PC-9 (cell line): ENCODE measurements around the gene DCP1B. TPM values are rescaled to one million over a fixed set of nuclear protein-coding genes. Genes with fewer than 3 reads are reported as not detected.

Experiments used
- BruUV-seq: library from RNA; stranded (reverse); fragments of 400-500 nt; replicated peaks from 2 replicates; lab custom pipeline; 2021; lab: Mats Ljungman, UMichigan
- CTCF ChIA-PET: fragments of 300-600 bp; sonication (Branson Sonifier 250); formaldehyde crosslinking; loops from one replicate; lab custom pipeline; 2022; ENCODE audit warnings: antibody characterized with exemption; lab: Charles Lee
- POLR2A ChIA-PET: fragments of 300-600 bp; sonication (Branson Sonifier 250); formaldehyde crosslinking; loops from one replicate; lab custom pipeline; 2022; ENCODE audit warnings: antibody characterized with exemption; ENCODE audit not compliant: unreplicated experiment; lab: Charles Lee
- DNase-seq, 2 experiments: peaks; one replicate each; pipeline versions ENCODE4 v3.0.0 to v3.0.0-alpha.2; 2015 to 2022; ENCODE audit warnings: mixed read lengths in 1 of 2
- H2AFZ ChIP-seq: fragments of 200-600 bp; sonication (generic); 2 replicates; pipeline ENCODE4 v1.8.1; 2017; ENCODE audit warnings: antibody characterized with exemption
- H3F3A ChIP-seq: fragments of 200-600 bp; sonication (generic); 2 replicates; pipeline ENCODE4 v1.8.1; 2017; ENCODE audit warnings: antibody characterized with exemption, mild to moderate bottlenecking, low read depth; ENCODE audit not compliant: insufficient read depth
- H3K27ac ChIP-seq: fragments of 200-600 bp; sonication (generic); 2 replicates; pipeline ENCODE4 v1.6.1; 2016; ENCODE audit warnings: mixed run types
- H3K27me3 ChIP-seq: fragments of 200-600 bp; sonication (generic); 2 replicates; pipeline ENCODE4 v1.6.1; 2016; ENCODE audit warnings: low read depth, mixed run types; ENCODE audit not compliant: insufficient read depth
- H3K36me3 ChIP-seq: fragments of 200-600 bp; sonication (generic); 2 replicates; pipeline ENCODE4 v1.6.1; 2016; ENCODE audit warnings: low read depth, mixed run types
- H3K4me1 ChIP-seq: fragments of 200-600 bp; sonication (generic); replicated peaks from 2 replicates; pipeline ENCODE4 v1.6.1; 2016; ENCODE audit warnings: mixed run types; ENCODE audit not compliant: insufficient read depth
- H3K4me2 ChIP-seq: fragments of 200-600 bp; sonication (generic); 2 replicates; pipeline ENCODE4 v1.6.1; 2017; ENCODE audit warnings: mixed run types
- H3K4me3 ChIP-seq: fragments of 200-600 bp; sonication (generic); 2 replicates; pipeline ENCODE4 v1.6.1; 2016; ENCODE audit warnings: mixed run types
- H3K79me2 ChIP-seq: fragments of 200-600 bp; sonication (generic); 2 replicates; pipeline ENCODE4 v1.6.1; 2017; ENCODE audit warnings: low read depth, mixed run types
- H3K9me2 ChIP-seq: fragments of 200-600 bp; sonication (generic); 2 replicates; pipeline ENCODE4 v1.8.1; 2017; ENCODE audit warnings: mild to moderate bottlenecking; ENCODE audit not compliant: insufficient read depth
- H3K9me3 ChIP-seq: fragments of 200-600 bp; sonication (generic); 2 replicates; pipeline ENCODE4 v1.8.1; 2016; ENCODE audit warnings: low read depth; ENCODE audit not compliant: insufficient read depth
- H4K20me1 ChIP-seq: fragments of 200-600 bp; sonication (generic); 2 replicates; pipeline ENCODE4 v1.8.1; 2017; ENCODE audit not compliant: insufficient read depth
- EZH2 ChIP-seq: fragments of 200-600 bp; sonication (generic); IDR thresholded peaks from 2 replicates; pipeline ENCODE4 v1.8.0; 2017; ENCODE audit warnings: antibody characterized with exemption, low read depth
- intact Hi-C: fragments of 100-400 bp; cut with micrococcal nuclease; formaldehyde crosslinking; loops from one replicate; pipeline ENCODE4 v1.10.0; 2022; ENCODE audit not compliant: unreplicated experiment
- total RNA-seq: library from RNA; stranded (reverse); gene quantifications from 2 replicates; pipeline ENCODE4 v1.2.3, GENCODE V29; 2021
- TF ChIP-seq, protein P1 (sequence below): fragments of 200-600 bp; sonication (generic); conservative IDR thresholded peaks from 2 replicates; pipeline ENCODE4 v1.6.1; 2017; ENCODE audit warnings: mixed run types, antibody characterized with exemption, mild to moderate bottlenecking, moderate library complexity

The DCP1B gene
- total RNA-seq, 1 experiment from 2014 or later = 6.8 TPM

- no peaks in the 10 kb centered on the region for H3F3A ChIP-seq
- H3K27me3 ChIP-seq = peaks cover 28% of the 10 kb centered on the region
- intact Hi-C loops = no loop called here
- no peak overlapping the region for H3K4me3 ChIP-seq
- no peak overlapping the region for H3K4me2 ChIP-seq
- H3K4me1 ChIP-seq = no peaks in the 10 kb centered on the region
- POLR2A ChIA-PET = no interaction called here
- no TSS peak for BruUV-seq
- CTCF ChIA-PET = no interaction called here
- no peak for DNase-seq
- H3K9me2 ChIP-seq = no peaks in the 10 kb centered on the region
- no peaks in the 10 kb centered on the region for H3K36me3 ChIP-seq
- no peaks in the 10 kb centered on the region for H4K20me1 ChIP-seq
- H3K79me2 ChIP-seq = no peaks in the 10 kb centered on the region
- H3K9me3 ChIP-seq = no peaks in the 10 kb centered on the region
- H2AFZ ChIP-seq = no peak overlapping the region
- H3K27ac ChIP-seq = no peak overlapping the region
- no peak for TF ChIP-seq EZH2
These were observed 69.4 kb downstream of the DCP1B start for GRCh38 chr12:1934831-1935230.

DNA sequence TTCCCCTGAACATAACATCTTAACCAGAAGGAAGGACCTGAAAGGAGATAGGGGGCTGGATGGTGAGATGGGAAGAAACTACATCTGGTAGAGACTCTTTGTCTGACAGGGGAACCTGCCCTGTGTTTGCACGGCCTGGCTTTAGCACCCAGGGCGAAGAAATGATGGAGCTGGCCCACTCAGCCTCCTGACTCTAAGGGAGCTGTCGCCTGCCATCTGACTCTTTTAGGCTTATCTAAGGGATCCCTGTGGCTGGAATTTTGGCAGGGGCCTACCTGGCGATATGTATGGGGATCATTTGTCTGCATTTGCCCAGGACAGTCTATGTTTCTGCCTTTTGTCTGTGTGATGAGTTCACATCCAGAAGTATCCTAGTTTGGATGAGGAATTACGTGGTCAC lies 70.2 kb downstream of the DCP1B start:
- TF ChIP-seq, protein P1, sequence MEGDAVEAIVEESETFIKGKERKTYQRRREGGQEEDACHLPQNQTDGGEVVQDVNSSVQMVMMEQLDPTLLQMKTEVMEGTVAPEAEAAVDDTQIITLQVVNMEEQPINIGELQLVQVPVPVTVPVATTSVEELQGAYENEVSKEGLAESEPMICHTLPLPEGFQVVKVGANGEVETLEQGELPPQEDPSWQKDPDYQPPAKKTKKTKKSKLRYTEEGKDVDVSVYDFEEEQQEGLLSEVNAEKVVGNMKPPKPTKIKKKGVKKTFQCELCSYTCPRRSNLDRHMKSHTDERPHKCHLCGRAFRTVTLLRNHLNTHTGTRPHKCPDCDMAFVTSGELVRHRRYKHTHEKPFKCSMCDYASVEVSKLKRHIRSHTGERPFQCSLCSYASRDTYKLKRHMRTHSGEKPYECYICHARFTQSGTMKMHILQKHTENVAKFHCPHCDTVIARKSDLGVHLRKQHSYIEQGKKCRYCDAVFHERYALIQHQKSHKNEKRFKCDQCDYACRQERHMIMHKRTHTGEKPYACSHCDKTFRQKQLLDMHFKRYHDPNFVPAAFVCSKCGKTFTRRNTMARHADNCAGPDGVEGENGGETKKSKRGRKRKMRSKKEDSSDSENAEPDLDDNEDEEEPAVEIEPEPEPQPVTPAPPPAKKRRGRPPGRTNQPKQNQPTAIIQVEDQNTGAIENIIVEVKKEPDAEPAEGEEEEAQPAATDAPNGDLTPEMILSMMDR = no peak

DNA sequence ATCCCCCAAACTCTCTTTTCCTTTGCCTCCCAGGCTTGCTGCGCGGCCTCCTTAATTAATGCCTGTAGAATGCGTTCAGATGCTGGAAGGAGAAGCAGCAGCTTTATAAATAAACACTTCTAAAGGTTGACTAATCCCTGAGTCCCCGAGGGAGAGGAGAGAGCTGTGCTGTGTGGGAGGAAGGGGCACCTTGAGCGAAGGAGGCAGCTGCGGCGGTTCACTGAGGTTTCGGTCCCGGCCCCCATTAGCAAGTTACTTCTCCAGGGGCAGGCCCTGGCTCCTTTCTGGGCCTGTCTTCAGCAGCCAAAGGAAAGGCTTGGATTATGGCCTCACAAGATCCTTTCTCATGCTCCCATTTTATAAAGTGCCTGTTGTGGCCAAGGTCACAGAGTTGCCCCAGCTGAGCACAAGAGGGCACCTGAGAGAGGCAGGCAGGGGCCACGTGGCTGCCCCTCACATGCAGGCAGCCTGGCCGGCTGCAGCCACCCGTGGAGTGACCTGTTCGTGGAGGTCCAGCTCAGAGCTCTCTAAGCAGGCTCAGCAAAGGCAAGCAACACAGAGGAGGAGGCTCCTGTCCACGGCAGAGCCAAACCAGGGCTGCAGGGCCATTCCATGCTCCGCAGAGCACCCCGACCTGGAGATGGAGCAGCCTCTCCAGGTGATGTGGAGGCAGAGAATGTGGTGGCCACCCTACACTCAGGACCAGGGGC lies 70.8 kb downstream of the DCP1B start:
- H3K79me2 ChIP-seq = no peaks in the 10 kb centered on the region
- ChIA-PET POLR2A (no interaction called here), CTCF (no interaction called here)
- no peak overlapping the region for H3K4me3 ChIP-seq
- H3K27ac ChIP-seq = no peak overlapping the region
- no peak overlapping the region for H3K4me2 ChIP-seq
- DNase-seq = no peak
- H3K27me3 ChIP-seq = peaks cover 39% of the 10 kb centered on the region
- intact Hi-C loops = no loop called here
- no peaks in the 10 kb centered on the region for H3K9me3 ChIP-seq
- no peaks in the 10 kb centered on the region for H3K4me1 ChIP-seq
- H3F3A ChIP-seq = no peaks in the 10 kb centered on the region
- BruUV-seq = no TSS peak
- no peaks in the 10 kb centered on the region for H3K36me3 ChIP-seq
- no peak overlapping the region for H2AFZ ChIP-seq
- no peaks in the 10 kb centered on the region for H4K20me1 ChIP-seq
- TF ChIP-seq, protein P1 = no peak
- no peak for TF ChIP-seq EZH2
- H3K9me2 ChIP-seq = no peaks in the 10 kb centered on the region

More for the DNA sequence above, 70.2 kb downstream of the DCP1B start:
- H3K27ac ChIP-seq = no peak overlapping the region
- no peak overlapping the region for H3K4me2 ChIP-seq
- H2AFZ ChIP-seq = no peak overlapping the region
- H3K4me1 ChIP-seq = no peaks in the 10 kb centered on the region
- no peaks in the 10 kb centered on the region for H3K9me2 ChIP-seq
- H3K36me3 ChIP-seq = no peaks in the 10 kb centered on the region
- no peaks in the 10 kb centered on the region for H3K79me2 ChIP-seq
- no peaks in the 10 kb centered on the region for H3F3A ChIP-seq
- ChIA-PET CTCF (no interaction called here), POLR2A (no interaction called here)
- DNase-seq = no peak
- peaks cover 34% of the 10 kb centered on the region for H3K27me3 ChIP-seq
- BruUV-seq = no TSS peak
- no peaks in the 10 kb centered on the region for H4K20me1 ChIP-seq
- intact Hi-C loops = no loop called here
- H3K4me3 ChIP-seq = no peak overlapping the region
- H3K9me3 ChIP-seq = no peaks in the 10 kb centered on the region
